ENCODE data around the gene OR6J1. TPM values are rescaled to one million over a fixed set of nuclear protein-coding genes. Genes with fewer than 3 reads are reported as not detected.
"Not testable (repeated sequence)": the region's sequence is repeated elsewhere in the genome, so short reads cannot be mapped to it uniquely, and the experiment has no call there.

The OR6J1 gene
- total RNA-seq, 1 donor from 2014 or later: 0.05 TPM

DNA sequence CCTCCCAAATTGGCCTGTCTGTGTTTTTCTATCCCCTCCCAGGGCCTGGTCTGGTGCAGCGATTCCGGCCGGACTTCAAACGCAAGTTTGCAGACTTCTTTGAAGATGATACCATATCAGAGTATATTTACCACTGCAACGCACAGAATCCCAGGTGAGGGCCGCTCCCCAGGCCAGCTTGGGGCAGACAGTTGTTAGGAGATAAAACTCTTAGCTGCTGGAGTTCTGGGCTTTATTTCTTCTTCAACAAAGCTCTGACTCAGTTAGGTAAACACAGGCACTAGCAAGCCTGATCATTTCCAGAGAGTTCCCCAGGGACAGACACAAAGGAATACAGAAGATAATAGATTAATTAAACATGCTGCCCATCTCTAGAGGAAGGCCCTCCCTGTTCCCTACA, 37.8 kb downstream of the OR6J1 start:
- no peak for DNase-seq (ENCODE audit: low read depth)

- DNase-seq (ENCODE audit: low read depth): no peak
These were observed 41.3 kb downstream of the OR6J1 start for GRCh38 chr14:22602862-22603261.

- no peak for DNase-seq (ENCODE audit: low read depth)
These were observed 42.2 kb downstream of the OR6J1 start for GRCh38 chr14:22601996-22602395.

DNA sequence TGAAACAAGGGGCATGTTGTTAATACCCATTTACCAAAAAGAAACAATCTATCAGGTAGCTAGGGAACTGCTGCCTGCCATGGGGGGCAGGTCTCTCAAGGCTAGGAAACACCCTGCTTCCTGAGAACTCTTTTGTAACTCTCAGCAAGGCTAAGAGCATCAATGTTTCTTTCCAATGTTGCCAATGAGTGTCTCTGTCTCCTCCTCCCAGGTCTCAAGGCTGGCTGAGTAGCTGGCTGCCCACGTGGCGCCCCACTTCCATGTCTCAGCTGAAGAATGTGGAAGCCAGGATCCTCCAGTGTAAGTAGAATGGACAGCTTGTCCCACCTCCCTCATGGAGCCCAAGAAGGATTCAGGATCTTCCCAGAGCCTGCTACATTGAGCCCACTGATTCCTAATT, 42.7 kb downstream of the OR6J1 start:
- DNase-seq (ENCODE audit: low read depth): no peak

DNA sequence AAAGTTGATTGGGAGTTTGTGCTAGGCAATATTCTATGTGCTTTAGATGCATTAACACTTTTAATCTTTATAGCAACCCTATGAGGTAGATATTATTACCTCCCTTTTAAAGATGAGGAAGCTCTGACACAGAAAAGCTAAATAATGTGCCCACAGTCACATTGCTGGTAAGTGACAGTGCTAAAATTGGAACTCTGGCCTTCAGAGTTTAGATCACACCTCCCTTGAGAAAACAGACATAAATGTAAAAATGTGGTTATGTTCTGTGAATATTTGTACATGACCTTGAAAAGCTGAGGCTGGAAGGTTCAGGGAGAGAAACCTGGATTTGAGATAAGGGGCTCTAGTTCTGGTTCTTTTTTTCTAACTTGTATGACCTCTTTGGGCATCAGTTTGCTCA, 44.1 kb downstream of the OR6J1 start:
- no peak for DNase-seq (ENCODE audit: low read depth)

GRCh38 chr14:22599349-22599748, 44.8 kb downstream of the OR6J1 start:
- DNase-seq (ENCODE audit: low read depth): no peak

DNA sequence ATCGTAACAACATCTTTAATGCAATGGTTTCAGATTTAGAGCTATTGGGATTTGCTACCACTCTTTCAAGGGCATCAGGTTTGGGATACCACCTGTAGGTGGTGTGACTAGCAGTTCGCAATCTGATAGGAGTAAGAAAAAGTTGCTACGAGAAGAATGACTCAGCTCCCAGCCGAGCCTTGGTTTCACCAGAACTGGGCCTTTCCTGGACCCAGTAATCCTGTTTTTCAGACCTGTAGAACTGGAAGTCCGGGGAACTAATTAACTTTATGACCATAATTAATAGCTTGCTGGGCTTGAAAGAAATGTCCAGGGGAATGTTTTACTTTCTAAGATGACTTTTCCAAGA, 45.3 kb downstream of the OR6J1 start:
- peak; percentile 88 for DNase-seq (ENCODE audit: low read depth)

- peak; percentile 54 for DNase-seq (ENCODE audit: low read depth)
These were observed 45.9 kb downstream of the OR6J1 start, which contains the start of gene ABHD4 for GRCh38 chr14:22598099-22598895. Gene ABHD4, plus strand, starts transcription at chr14:22598300. Its CDS starts 7 bp downstream, at chr14:22598307.

DNA sequence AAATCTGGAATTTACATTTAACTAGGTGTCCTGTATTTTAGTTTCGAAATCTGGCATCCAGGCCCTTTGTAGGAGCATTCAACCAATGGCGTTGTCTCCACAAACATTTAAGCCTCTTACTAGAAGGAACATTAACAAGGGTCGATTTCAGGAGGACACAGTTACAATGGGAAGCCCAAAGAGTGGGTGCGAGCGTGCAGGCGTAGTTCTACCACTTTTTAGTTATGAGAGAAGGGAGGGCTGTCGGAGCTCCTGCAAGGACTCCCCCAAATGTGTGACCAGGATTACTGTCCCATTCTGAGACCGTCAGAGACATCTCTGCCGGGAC, 46.4 kb downstream of the OR6J1 start:
- no peak for DNase-seq (ENCODE audit: low read depth)

DNA sequence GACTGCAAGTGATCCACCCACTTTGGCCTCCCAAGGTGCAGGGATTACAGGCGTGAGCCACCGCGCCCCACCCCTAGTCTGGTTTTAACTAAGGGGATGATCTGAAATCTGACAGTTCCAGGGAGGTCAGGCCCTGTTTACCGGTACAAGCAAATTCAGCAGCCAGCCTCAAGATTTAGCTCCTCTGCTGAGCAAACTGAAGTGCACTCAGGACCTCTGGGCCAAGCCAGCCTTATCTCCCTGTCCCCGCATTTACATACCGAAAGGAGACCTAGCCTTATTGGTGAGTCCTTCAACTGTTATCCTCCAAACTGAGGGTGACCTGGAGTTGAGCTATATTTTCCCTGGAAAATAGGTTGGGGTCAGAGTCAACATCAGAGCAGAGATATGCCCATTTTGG, 46.9 kb downstream of the OR6J1 start:
- DNase-seq (ENCODE audit: low read depth): no peak

- no peak for DNase-seq (ENCODE audit: low read depth)
These were observed 47.7 kb downstream of the OR6J1 start for GRCh38 chr14:22596354-22596879.

- no peak for DNase-seq (ENCODE audit: low read depth)
These were observed 49.9 kb downstream of the OR6J1 start for GRCh38 chr14:22594156-22594716.

DNA sequence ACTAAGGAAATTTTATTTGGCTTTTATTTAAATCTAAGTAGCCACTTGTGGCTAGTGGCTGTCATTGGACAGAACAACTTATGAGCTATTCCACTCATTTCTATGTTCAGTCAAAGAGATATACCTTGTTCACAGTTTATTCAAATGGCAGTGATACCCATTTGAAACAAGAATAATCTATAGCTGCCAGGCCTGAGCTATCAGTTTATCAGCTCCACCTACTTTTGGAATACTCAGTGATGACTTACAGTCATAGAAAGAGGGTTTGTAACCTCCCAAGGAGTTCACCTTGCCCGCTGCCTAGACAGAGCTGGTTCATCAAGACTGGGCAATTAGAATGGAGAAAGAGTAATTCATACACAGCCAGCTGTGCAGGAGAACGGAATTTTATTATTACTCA, 50.6 kb downstream of the OR6J1 start:
- DNase-seq (ENCODE audit: low read depth): no peak

- no peak for DNase-seq (ENCODE audit: low read depth)
These were observed 51.0 kb downstream of the OR6J1 start for GRCh38 chr14:22593189-22593588.

GRCh38 chr14:22589096-22589839, 54.9 kb downstream of the OR6J1 start, which contains the start of gene DAD1:
Gene DAD1, minus strand, starts transcription at chr14:22589224. Its CDS starts 67 bp downstream, at chr14:22589157.
- peak; percentile 99 for DNase-seq (ENCODE audit: low read depth)

DNA sequence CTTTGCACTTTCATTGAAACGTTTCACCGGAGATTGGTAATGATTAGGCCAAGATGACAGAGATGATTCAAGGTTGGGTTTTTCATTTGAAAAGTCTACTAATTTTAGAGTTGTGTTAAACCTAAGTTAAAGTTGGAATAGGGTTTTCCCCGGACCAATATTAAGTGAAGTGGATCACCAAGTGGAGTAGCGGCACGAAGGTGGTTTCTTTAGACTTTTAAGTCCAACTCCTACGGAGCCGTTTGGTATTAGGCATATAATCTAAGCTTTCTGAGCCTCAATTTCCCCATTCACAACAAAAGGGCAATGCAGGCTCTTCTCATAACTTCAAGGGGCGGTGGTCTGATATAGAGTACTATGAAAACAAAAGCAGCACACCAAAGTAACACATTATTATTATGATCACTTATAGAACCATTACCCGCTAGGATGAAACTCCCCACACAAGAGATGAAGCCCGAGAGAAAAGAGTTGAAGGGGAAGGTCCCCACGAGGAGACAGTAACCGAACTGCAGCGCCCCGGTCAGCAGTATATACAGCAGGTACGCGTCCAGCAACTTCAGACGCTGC, 55.5 kb downstream of the OR6J1 start:
- no peak for DNase-seq (ENCODE audit: low read depth)

GRCh38 chr14:22587677-22588422, 56.3 kb downstream of the OR6J1 start:
- DNase-seq (ENCODE audit: low read depth): not testable (repeated sequence)

GRCh38 chr14:22587247-22587646, 56.9 kb downstream of the OR6J1 start:
- DNase-seq (ENCODE audit: low read depth): no peak

- DNase-seq (ENCODE audit: low read depth): no peak
These were observed 60.2 kb downstream of the OR6J1 start for GRCh38 chr14:22583994-22584393.
